NCI-H69 (cell line): ENCODE data around the gene CCDC30.
"Not testable (repeated sequence)": the region's sequence is repeated elsewhere in the genome, so short reads cannot be mapped to it uniquely, and the experiment has no call there.

ENCODE experiments used
- DNase-seq: peaks from one replicate; lab custom pipeline; 2025; lab: John Stamatoyannopoulos, UW

The CCDC30 gene

GRCh38 chr1:42529724-42530181, 66.7 kb downstream of the CCDC30 start:
- DNase-seq: no peak

GRCh38 chr1:42531043-42531442, 68.0 kb downstream of the CCDC30 start:
- DNase-seq: no peak

GRCh38 chr1:42533101-42533863, 70.2 kb downstream of the CCDC30 start:
- no peak for DNase-seq

GRCh38 chr1:42541104-42541503, 78.0 kb downstream of the CCDC30 start:
- no peak for DNase-seq

- no peak for DNase-seq
Observed at GRCh38 chr1:42551180-42551579, 88.1 kb downstream of the CCDC30 start.

- DNase-seq: no peak
Observed at GRCh38 chr1:42551590-42551989, 88.5 kb downstream of the CCDC30 start.

- DNase-seq: no peak
Observed at GRCh38 chr1:42552636-42553035, 89.5 kb downstream of the CCDC30 start.

- DNase-seq: no peak
Observed at GRCh38 chr1:42557230-42557851, 94.3 kb downstream of the CCDC30 start.

- DNase-seq: no peak
Observed at GRCh38 chr1:42567038-42567437, 104.0 kb downstream of the CCDC30 start.

GRCh38 chr1:42576935-42577334, 113.8 kb downstream of the CCDC30 start:
- DNase-seq: no peak

GRCh38 chr1:42586016-42586415, 122.9 kb downstream of the CCDC30 start:
- no peak for DNase-seq

GRCh38 chr1:42587753-42588152, 124.7 kb downstream of the CCDC30 start:
- no peak for DNase-seq

- DNase-seq: no peak
Observed at GRCh38 chr1:42592811-42593210, 129.7 kb downstream of the CCDC30 start.

GRCh38 chr1:42593486-42594100, 130.5 kb downstream of the CCDC30 start:
- peak; percentile 9 for DNase-seq

GRCh38 chr1:42601472-42601871, 138.4 kb downstream of the CCDC30 start:
- DNase-seq: no peak

GRCh38 chr1:42613803-42614131, 150.7 kb downstream of the CCDC30 start:
- no peak for DNase-seq

- DNase-seq: no peak
Observed at GRCh38 chr1:42618866-42619265, 155.8 kb downstream of the CCDC30 start.

GRCh38 chr1:42620307-42620706, 157.2 kb downstream of the CCDC30 start:
- no peak for DNase-seq

GRCh38 chr1:42621180-42621579, 158.1 kb downstream of the CCDC30 start:
- DNase-seq: not testable (repeated sequence)

GRCh38 chr1:42627205-42627604, 164.1 kb downstream of the CCDC30 start:
- not testable (repeated sequence) for DNase-seq

- no peak for DNase-seq
Observed at GRCh38 chr1:42639116-42639515, 176.0 kb downstream of the CCDC30 start.

- no peak for DNase-seq
Observed at GRCh38 chr1:42646056-42646455, 183.0 kb downstream of the CCDC30 start.

- peak; percentile 7 for DNase-seq
Observed at GRCh38 chr1:42657201-42657600, 194.1 kb downstream of the CCDC30 start.
